ENCODE results near the gene NELL1.

DNA sequence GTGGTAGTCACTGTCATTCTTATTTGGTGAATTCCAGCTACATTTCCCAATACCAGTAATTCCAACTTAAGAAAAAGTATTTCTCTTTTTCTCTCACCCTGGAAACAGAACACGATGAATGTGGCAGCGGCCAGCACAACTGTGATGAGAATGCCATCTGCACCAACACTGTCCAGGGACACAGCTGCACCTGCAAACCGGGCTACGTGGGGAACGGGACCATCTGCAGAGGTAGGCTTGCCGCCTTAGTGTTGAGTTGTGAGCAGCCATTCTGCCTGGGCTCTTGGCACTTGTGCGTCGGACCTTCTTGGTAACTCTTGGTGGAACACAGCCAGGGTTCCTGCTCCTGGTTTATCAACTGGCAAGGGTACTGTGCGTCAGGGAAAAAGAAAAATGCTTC, 559.8 kb downstream of the NELL1 start:
- TF ChIP-seq, protein P1, sequence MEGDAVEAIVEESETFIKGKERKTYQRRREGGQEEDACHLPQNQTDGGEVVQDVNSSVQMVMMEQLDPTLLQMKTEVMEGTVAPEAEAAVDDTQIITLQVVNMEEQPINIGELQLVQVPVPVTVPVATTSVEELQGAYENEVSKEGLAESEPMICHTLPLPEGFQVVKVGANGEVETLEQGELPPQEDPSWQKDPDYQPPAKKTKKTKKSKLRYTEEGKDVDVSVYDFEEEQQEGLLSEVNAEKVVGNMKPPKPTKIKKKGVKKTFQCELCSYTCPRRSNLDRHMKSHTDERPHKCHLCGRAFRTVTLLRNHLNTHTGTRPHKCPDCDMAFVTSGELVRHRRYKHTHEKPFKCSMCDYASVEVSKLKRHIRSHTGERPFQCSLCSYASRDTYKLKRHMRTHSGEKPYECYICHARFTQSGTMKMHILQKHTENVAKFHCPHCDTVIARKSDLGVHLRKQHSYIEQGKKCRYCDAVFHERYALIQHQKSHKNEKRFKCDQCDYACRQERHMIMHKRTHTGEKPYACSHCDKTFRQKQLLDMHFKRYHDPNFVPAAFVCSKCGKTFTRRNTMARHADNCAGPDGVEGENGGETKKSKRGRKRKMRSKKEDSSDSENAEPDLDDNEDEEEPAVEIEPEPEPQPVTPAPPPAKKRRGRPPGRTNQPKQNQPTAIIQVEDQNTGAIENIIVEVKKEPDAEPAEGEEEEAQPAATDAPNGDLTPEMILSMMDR (IDR thresholded peaks at IDR 0.05) = no peak
- no peak for TF ChIP-seq POLR2A (IDR thresholded peaks at IDR 0.05)
